PFSK-1 (cell line): ENCODE results near the gene FBXW9.

ENCODE experiments used
- FOXP2 ChIP-seq: optimal IDR thresholded peaks from 2 replicates; pipeline ENCODE3; 2011; ENCODE audit warnings: borderline replicate concordance, control low read depth, inconsistent platforms; ENCODE audit not compliant: insufficient read depth; ENCODE audit errors: extremely low read length, extremely low read depth
- POLR2AphosphoS5 ChIP-seq: IDR thresholded peaks from 2 replicates; pipeline ENCODE4 v1.6.1; 2012; ENCODE audit warnings: low read depth, mild to moderate bottlenecking, control low read depth, low read length, moderate library complexity
- SIN3A ChIP-seq: IDR thresholded peaks from 2 replicates; pipeline ENCODE4 v1.6.1; 2012; ENCODE audit warnings: mild to moderate bottlenecking, low read length, moderate library complexity, borderline replicate concordance; ENCODE audit not compliant: insufficient read depth
- TAF1 ChIP-seq: IDR thresholded peaks from 2 replicates; pipeline ENCODE4 v1.6.1; 2012; ENCODE audit warnings: low read length, control low read depth, borderline replicate concordance; ENCODE audit not compliant: insufficient read depth
- TF ChIP-seq, protein P1 (sequence below), 2 experiments: IDR thresholded peaks; 2 replicates each; pipeline versions ENCODE4 v1.6.1 to v1.8.0; 2011 to 2012; ENCODE audit warnings: low read depth in 2 of 2, low read length in 2 of 2, control low read depth in 1 of 2, inconsistent platforms in 1 of 2, mild to moderate bottlenecking in 1 of 2, moderate library complexity in 1 of 2; ENCODE audit not compliant: insufficient read depth in 1 of 2

The FBXW9 gene

DNA sequence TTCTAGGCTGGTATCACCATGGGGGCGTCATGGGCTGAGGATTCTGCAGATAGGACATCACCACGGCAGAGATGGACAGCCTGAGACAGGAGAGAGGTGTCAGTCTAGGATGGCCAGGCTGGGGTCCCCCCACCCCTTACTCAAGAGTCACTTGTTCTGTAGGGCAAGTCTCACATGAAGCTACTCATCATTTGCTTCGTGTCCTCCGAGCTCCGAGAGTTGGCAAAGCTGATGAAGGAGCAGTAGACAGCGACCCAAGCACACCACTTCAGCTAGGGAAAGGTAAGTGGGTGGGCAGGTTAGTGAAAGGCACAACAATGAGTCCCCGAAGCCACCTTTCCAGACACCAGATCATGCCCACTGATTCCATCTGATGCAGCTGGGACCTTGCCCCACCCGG lies 28.1 kb downstream of the FBXW9 start:
- TF ChIP-seq POLR2AphosphoS5 (no peak), FOXP2 (no peak), SIN3A (no peak), TAF1 (no peak)
- TF ChIP-seq, protein P1, sequence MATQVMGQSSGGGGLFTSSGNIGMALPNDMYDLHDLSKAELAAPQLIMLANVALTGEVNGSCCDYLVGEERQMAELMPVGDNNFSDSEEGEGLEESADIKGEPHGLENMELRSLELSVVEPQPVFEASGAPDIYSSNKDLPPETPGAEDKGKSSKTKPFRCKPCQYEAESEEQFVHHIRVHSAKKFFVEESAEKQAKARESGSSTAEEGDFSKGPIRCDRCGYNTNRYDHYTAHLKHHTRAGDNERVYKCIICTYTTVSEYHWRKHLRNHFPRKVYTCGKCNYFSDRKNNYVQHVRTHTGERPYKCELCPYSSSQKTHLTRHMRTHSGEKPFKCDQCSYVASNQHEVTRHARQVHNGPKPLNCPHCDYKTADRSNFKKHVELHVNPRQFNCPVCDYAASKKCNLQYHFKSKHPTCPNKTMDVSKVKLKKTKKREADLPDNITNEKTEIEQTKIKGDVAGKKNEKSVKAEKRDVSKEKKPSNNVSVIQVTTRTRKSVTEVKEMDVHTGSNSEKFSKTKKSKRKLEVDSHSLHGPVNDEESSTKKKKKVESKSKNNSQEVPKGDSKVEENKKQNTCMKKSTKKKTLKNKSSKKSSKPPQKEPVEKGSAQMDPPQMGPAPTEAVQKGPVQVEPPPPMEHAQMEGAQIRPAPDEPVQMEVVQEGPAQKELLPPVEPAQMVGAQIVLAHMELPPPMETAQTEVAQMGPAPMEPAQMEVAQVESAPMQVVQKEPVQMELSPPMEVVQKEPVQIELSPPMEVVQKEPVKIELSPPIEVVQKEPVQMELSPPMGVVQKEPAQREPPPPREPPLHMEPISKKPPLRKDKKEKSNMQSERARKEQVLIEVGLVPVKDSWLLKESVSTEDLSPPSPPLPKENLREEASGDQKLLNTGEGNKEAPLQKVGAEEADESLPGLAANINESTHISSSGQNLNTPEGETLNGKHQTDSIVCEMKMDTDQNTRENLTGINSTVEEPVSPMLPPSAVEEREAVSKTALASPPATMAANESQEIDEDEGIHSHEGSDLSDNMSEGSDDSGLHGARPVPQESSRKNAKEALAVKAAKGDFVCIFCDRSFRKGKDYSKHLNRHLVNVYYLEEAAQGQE (IDR thresholded peaks at IDR 0.05; ENCODE audit: insufficient read depth in 1 of 2, low read depth in 2 of 2, low read length in 2 of 2) = no peak

DNA sequence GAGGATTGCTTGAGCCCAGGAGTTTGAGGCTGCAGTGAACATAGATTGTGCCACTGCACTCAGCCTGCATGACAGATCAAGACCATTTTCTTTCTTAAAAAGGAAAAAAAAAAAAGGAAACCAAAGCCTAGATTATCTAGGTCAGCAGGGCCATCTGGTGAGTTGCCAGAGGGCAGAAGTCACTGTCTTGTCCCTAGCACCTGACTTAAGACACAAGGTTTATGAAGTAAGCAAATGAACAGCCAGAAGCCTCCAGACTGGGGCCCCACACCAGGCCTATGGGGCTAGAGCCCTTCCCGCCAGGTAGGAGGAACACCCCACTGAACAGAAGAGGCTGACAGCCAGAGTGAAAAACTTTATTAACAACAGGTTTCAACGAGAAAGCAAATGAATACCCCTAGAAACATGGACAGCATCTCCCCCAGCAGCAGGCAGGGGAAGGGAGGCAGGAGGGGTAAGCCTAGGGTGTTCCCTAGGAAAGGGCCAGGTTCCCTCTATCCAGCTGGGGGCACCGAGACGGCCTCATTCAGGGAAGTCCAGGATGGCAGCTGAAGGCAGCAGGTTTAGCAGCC lies 28.6 kb downstream of the FBXW9 start:
- TF ChIP-seq SIN3A (no peak), TAF1 (no peak), FOXP2 (no peak), POLR2AphosphoS5 (no peak)
- TF ChIP-seq, protein P1 (IDR thresholded peaks at IDR 0.05; ENCODE audit: insufficient read depth in 1 of 2, low read depth in 2 of 2, low read length in 2 of 2) = no peak

DNA sequence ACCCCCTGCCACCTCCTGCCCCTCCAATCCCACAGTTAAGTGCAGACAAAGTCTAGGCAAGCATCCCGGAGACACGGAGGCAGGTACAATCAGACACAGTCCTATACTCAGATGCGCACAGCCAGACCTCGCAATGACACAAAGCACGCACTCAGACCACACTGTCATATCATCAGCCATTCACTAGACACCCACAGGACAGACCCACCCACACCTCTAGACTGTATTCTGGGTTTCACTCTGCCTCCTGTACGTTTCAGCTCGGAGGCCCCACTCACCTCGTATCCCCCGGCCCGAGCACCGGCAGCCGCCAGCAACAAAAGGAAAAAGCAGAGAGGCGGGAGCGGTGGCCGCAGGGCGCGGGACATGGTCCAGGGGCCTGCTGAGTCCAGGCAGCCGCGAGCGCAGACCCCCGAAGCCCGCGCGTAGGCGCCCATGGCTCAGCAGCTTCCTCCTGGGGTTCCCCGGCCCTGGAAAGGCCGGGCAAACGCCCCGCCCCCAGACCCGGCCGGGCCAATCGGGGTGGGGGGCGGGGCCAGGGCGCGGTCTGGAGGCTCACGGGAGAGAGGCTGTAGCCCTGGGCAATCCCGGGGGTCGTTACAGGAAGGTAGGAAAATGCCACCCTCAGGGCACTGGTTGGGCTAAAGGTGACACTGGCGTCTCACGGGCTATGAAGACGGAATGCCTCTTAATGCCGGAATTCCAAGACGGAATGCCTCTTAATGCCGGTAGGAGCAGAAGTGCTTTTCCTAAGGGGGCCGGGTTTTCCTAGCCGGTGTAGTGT lies 30.0 kb downstream of the FBXW9 start, which contains the start of the genes MAN2B1 and WDR83:
TSS of gene MAN2B1 (minus strand) at position 478 of the 784 bp plus-strand sequence. CDS start at position 437, 41 bp downstream.
TSS of gene WDR83 (plus strand) at position 543 of the 784 bp plus-strand sequence. CDS start 2,984 bp downstream, outside the sequence.
- TF ChIP-seq, protein P1 (IDR thresholded peaks at IDR 0.05; ENCODE audit: insufficient read depth in 1 of 2, low read depth in 2 of 2, low read length in 2 of 2) = no peak
- TF ChIP-seq FOXP2 (no peak), TAF1 (no peak), SIN3A (no peak), POLR2AphosphoS5 (no peak)

DNA sequence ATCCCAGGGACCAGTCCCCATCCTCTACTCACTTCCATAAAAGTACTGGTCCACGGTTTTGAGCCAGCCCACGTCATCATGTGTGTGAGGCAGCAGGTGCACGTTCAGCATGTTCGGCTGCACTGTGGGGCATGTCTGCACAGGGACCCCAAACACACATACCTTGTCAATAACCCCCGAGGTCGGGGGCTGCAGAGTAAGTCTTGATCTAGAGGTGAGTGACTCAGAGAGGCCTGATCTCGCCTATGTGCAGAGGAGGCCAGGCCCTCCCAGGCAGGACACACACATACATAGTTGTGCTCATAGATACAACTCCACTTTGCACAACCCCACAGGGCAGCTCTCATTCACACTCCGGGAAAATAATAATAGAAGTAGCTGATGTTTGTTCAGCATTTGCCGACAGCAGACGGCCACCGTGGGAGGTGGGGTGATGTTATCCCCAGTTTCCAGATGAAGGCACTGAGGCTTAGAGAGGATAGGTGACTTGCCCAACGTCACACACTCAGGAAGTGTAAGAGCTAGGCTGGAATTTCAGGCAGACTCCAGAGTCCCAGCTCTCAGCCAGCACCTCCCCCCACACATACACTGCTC lies 30.7 kb downstream of the FBXW9 start:
- TF ChIP-seq POLR2AphosphoS5 (no peak), SIN3A (no peak), FOXP2 (no peak), TAF1 (no peak)
- TF ChIP-seq, protein P1 (IDR thresholded peaks at IDR 0.05; ENCODE audit: insufficient read depth in 1 of 2, low read depth in 2 of 2, low read length in 2 of 2) = no peak
